ENCODE measurements around the gene ARAP3. TPM values are rescaled to one million over a fixed set of nuclear protein-coding genes. Genes with fewer than 3 reads are reported as not detected.

Gene ARAP3
- total RNA-seq, 1 experiment from 2014 or later = 15.1 TPM

DNA sequence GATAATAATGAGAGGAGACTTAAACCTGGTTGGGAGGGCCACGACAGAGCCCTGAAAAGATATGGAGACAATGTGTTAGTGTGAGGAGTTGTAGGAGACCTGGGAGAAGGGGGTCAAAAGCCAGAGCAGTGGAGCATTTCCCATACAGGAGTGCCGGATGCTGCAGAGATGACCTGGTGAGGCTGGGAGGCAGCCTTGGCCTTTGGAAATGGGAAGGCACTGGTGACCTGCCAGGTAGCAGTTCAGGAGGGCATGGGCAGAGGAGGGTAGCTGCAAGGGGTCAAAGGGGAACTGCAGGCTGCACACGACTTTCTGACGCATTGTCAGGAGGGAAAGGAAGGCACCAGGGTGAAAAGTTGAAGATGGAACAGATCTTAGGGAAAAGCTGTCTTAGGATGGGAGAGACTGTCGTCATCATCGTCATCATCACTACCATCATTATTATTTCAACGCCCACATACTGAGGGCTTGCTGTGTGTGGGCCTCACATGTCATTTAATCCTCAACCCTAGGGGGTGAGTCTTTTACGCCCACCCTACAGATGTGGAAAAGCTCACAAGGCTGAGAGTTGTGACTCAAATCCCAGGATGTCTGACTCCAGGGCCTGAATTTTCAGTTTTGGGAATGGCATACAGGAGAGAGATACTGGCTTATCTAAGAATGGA, 13.3 kb downstream of the ARAP3 start:
- ChIA-PET CTCF (interaction anchor here (0.7 to 1.2 kb wide), 4 partner anchors 13 to 300 kb away, joined by 3 to 5 read pairs (median 4); partner anchors contain the start of genes ARAP3 and RNF14), POLR2A (interaction anchor here (1.0 kb wide), 1 partner anchor 15 kb away, joined by 3 read pairs; no protein-coding TSS in a partner anchor), RAD21 (ENCODE audit: low non-redundant PET in 1 of 2, low total read pairs in 2 of 2, uncharacterized antibody in 2 of 2, unreplicated experiment in 2 of 2) (interaction anchor here in 1 of 2 experiments (0.9 kb wide), 1 partner anchor 77 kb away, joined by 6 read pairs; no protein-coding TSS in a partner anchor)
- no peaks in the 10 kb centered on the region for H3K9me3 ChIP-seq (ENCODE audit: control insufficient read depth in 1 of 2, insufficient read depth in 1 of 2, low read depth in 1 of 2, low read length in 2 of 2)
- H3K9ac ChIP-seq (ENCODE audit: low read length) = no peak overlapping the region
- 0 out of 4 replicates have a peak, but pooled peaks cover 0 to 3% of the 10 kb centered on the region in 2 experiments for H3K4me1 ChIP-seq (ENCODE audit: control insufficient read depth in 1 of 2, insufficient read depth in 2 of 2, low read length in 2 of 2)
- H3K27ac ChIP-seq (ENCODE audit: low read depth, low read length) = no peak overlapping the region
- no peak overlapping the region for H3K4me2 ChIP-seq (ENCODE audit: low read length)
- DNase-seq (ENCODE audit: low read depth, low spot score) = no peak
- H2AFZ ChIP-seq (ENCODE audit: low read depth, low read length, poor library complexity, severe bottlenecking) = no peak overlapping the region
- H4K20me1 ChIP-seq (ENCODE audit: insufficient read depth) = peaks cover 4% of the 10 kb centered on the region; the same call in 1 of the 2 replicates
- no peaks in the 10 kb centered on the region for H3K36me3 ChIP-seq (ENCODE audit: control insufficient read depth in 1 of 2, insufficient read depth in 2 of 2, low read length in 2 of 2)
- H3K9me2 ChIP-seq (ENCODE audit: insufficient read depth) = no peaks in the 10 kb centered on the region
- no TSS peak for BruUV-seq (replicated peaks)
- intact Hi-C loops (cut with micrococcal nuclease) = loop anchor here (10.0 kb wide), 1 partner anchor 476 kb away; no protein-coding TSS in a partner anchor
- ATAC-seq = no peak
- H3K79me2 ChIP-seq (ENCODE audit: insufficient read depth, low read length) = no peaks in the 10 kb centered on the region
- no peaks in the 10 kb centered on the region for H3K27me3 ChIP-seq (ENCODE audit: insufficient read depth, low read length)
- H3K4me3 ChIP-seq (replicated peaks in 1 of 2; ENCODE audit: low read depth in 1 of 2, low read length in 2 of 2) = no peak overlapping the region
- TF ChIP-seq CEBPB (IDR thresholded peaks at IDR 0.05; ENCODE audit: low read depth) (no peak), SIN3A (IDR thresholded peaks at IDR 0.05; ENCODE audit: low read depth) (no peak), POLR2A (IDR thresholded peaks at IDR 0.05; ENCODE audit: borderline replicate concordance, extremely low read depth, insufficient read depth, insufficient read length) (no peak), EZH2 (IDR thresholded peaks at IDR 0.05) (no peak), ZFX (IDR thresholded peaks at IDR 0.05) (no peak), CBX3 (IDR thresholded peaks at IDR 0.05; ENCODE audit: low read depth) (no peak), ELF1 (IDR thresholded peaks at IDR 0.05; ENCODE audit: borderline replicate concordance, low read depth) (no peak), RAD21 (IDR thresholded peaks at IDR 0.05; ENCODE audit: low read depth) (no peak), EGR1 (IDR thresholded peaks at IDR 0.05; ENCODE audit: low read depth) (no peak), POLR2AphosphoS5 (IDR thresholded peaks at IDR 0.05; ENCODE audit: low read depth, low read length) (no peak), SP1 (IDR thresholded peaks at IDR 0.05; ENCODE audit: low read depth) (no peak), FOSL1 (IDR thresholded peaks at IDR 0.05; ENCODE audit: low read depth) (no peak)
- TF ChIP-seq, protein P1, sequence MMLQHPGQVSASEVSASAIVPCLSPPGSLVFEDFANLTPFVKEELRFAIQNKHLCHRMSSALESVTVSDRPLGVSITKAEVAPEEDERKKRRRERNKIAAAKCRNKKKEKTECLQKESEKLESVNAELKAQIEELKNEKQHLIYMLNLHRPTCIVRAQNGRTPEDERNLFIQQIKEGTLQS (IDR thresholded peaks at IDR 0.05) = no peak
- TF ChIP-seq, protein P2, sequence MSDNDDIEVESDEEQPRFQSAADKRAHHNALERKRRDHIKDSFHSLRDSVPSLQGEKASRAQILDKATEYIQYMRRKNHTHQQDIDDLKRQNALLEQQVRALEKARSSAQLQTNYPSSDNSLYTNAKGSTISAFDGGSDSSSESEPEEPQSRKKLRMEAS (IDR thresholded peaks at IDR 0.05) = no peak
- TF ChIP-seq, protein P3, sequence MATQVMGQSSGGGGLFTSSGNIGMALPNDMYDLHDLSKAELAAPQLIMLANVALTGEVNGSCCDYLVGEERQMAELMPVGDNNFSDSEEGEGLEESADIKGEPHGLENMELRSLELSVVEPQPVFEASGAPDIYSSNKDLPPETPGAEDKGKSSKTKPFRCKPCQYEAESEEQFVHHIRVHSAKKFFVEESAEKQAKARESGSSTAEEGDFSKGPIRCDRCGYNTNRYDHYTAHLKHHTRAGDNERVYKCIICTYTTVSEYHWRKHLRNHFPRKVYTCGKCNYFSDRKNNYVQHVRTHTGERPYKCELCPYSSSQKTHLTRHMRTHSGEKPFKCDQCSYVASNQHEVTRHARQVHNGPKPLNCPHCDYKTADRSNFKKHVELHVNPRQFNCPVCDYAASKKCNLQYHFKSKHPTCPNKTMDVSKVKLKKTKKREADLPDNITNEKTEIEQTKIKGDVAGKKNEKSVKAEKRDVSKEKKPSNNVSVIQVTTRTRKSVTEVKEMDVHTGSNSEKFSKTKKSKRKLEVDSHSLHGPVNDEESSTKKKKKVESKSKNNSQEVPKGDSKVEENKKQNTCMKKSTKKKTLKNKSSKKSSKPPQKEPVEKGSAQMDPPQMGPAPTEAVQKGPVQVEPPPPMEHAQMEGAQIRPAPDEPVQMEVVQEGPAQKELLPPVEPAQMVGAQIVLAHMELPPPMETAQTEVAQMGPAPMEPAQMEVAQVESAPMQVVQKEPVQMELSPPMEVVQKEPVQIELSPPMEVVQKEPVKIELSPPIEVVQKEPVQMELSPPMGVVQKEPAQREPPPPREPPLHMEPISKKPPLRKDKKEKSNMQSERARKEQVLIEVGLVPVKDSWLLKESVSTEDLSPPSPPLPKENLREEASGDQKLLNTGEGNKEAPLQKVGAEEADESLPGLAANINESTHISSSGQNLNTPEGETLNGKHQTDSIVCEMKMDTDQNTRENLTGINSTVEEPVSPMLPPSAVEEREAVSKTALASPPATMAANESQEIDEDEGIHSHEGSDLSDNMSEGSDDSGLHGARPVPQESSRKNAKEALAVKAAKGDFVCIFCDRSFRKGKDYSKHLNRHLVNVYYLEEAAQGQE (IDR thresholded peaks at IDR 0.05; ENCODE audit: low read depth) = no peak
